Measurements from ENCODE around the gene KIF24. TPM values are rescaled to one million over a fixed set of nuclear protein-coding genes. Genes with fewer than 3 reads are reported as not detected.
"Not testable (repeated sequence)": the region's sequence is repeated elsewhere in the genome, so short reads cannot be mapped to it uniquely, and the experiment has no call there.

The KIF24 gene
- polyA plus RNA-seq, 4 donors = 5.4 to 6.2 (median 5.9) TPM

DNA sequence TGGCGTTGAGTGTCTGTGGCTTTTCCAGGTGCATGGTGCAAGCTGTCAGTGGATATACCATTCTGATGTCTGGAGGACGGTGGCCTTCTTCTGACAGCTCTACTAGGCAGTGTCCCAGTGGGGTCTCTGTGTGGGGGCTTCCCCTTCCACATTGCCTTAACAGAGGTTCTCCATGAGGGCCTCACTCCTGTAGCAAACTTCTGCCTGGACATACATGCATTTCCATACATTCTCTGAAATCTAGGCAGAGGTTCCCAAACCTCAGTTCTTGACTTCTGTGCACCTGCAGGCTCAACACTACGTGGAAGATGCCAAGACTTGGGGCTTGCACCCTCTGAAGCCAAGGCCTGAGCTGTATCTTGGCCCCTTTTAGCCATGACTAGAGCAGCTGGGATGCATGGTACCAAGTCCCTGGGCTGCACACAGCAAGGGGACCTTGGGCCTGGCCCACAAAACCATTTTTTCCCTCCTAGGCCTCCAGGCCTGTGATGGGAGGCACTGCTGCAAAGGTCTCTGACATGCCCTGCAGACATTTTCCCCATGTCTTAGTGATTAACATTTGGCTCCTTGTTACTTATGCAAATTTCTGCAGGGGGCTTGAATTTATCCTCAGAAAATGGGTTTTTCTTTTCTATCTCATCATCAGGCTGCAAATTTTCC, 38.8 kb upstream of the KIF24 start:
- not testable (repeated sequence) for DNase-seq (ENCODE audit: low read depth in 4 of 4, low spot score in 3 of 4)

DNA sequence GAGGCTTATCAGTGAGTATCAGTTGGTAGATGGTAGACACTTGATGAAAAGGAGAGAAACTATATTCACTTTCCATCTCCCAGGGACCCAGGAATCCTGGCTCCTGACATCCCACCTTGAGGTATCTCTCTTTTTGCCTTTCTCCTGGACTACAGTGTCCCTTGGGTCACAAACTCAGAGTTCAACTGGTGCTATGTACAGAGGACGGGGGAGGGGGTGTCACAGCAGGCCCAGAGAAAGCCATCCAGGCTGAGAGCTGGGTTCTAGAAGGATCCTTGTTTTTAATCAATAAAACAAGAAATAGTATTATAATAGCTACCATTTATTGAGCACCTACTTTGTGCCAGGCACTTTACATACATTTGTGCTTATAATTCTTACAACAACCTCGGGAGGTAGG, 37.3 kb upstream of the KIF24 start:
- no peak for DNase-seq (ENCODE audit: low read depth in 4 of 4, low spot score in 3 of 4)

DNA sequence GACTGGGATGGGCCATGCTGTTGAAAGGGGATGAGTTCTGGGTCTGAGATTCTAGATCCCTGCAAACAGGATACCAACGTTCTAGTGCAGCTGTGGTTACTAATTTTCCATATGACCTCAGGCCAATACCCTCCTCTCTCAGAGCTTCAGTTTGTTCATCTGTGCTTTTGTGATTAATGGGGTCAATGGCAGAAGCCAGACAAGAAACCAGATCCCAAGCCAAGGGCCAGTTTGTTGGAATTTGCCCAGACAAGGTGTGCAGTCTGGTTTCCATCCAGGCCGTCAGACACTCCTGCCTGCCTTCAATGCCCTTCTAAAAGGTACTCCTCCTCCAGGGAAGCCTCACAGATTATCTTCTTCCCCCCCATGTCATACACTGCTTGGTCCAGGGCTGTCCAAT, 36.2 kb upstream of the KIF24 start:
- DNase-seq (ENCODE audit: low read depth in 4 of 4, low spot score in 3 of 4) = no peak

DNA sequence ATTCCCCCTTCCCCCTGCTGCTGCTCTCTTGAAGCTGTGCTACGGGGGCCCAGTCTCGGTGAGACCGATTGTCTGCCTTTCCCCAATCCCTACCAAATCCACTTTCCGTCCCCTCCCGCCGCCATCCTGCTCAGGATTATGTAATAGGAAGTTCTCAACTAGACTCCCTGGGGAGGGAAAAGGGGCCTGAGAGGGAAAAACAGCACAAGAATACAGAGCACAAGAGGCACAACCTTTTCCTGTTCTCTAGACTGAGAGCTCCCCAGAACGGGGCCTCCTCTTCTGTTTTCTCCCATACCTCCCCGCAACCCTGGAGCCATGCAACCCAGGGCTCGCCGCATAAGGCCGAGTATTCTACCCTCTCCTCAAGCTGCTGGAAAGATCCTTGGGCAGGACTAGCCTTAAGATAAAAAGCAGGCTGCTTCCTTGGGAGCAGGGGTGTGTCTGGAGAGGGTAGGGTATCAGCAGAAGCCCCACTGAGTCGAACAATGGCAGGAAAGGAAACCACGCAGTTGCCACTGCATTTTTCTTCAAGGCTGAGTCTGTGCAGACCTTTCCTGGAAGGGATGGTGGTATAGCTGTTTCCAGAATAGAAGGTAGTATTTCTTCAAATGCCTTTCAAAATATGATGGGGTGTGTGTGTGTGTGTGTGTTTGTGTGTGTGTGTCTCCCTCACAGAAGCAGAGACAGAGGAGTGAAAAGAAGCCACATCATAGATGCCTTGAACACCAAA, 34.7 kb upstream of the KIF24 start:
- no peak for DNase-seq (ENCODE audit: low read depth in 4 of 4, low spot score in 3 of 4)

DNA sequence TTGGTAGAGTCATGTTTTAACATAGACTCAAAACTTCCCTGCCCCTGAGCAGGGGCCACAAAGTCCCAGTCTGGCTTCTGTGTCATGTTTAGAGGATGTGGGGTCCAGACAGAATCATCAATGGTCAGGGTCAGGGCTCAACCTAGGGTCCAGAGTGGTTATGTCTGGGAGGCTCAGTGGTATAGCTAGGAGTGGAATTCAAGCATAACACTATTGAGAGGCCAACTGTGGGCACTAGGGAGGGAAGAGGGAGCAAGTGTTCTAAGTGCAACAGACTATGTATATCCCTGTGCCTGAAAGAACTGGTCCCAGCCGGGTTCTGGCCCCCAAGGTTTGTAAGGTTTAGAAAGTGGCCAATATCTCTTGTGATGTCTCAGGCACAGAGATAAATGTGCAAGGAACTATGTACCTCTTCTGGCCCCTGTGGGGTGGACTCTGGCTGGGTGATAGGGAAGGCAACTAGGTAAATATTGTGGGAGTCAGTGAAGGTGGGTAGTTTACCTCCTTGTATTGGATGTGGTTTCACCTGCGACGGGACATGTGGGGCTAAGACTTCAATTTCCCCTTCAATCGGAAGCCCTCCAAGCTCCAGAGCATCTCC, 33.6 kb upstream of the KIF24 start:
- no peak for DNase-seq (ENCODE audit: low read depth in 4 of 4, low spot score in 3 of 4)

DNA sequence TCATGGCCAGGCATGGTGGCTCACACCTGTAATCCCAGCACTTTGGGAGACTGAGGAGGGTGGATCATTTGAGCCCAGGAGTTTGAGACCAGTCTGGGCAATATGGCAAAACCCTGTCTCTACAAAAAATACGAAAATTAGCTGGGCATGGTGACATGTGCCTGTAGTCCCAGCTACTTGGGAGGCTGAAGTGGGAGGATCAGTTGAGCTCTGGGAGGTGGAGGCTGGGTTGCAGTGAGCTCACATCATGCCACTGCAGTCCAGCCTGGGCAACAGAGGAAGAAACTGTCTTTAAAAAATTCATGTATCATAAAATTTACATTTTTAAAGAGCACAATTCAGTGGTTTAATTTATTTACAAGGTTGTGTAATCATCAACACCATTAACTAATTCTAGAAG, 23.9 kb upstream of the KIF24 start:
- not testable (repeated sequence) for DNase-seq (ENCODE audit: low read depth in 4 of 4, low spot score in 3 of 4)

DNA sequence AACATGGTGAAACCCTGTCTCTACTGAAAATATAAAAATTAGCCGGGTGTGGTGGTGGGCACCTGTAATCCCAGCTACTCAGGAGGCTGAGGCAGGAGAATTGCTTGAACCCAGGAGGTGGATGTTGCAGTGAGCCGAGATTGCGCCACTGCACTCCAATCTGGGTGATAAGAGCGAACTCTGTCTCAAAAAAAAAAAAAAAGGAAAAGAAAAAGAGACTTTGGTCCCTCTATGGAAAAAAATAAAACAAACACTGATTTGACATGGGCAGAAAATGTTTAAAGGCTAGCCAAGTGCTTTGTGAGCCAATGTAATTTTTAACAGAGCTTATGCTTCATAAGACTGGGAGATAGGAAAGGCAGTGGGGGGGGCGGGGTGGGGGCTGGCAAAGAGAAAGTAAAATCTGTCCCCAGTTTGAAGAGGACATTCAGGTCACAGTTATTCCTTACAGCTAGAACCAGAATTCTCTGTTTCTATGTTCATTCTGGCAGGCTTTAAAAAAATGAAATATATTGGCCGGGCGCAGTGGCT, 23.1 kb upstream of the KIF24 start:
- not testable (repeated sequence) for DNase-seq (ENCODE audit: low read depth in 4 of 4, low spot score in 3 of 4)

DNA sequence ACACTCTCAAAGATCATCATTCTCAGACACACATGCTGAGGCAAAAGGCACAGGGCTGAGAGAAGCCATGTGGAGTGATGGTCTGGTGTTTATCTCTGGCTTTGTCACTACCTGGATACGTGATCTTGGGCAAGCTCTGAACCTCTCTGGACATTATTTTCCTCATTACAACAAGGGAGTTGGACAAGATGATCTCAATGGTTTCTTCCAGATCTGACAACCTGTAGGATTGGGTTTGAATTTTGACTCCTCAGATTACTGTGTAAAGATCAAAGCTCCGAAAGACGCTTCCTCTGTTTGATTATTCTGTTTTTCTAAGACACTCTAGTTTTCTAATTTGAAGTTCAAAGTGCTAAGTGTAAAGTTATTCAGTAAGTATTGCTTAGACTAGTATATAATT, 20.3 kb upstream of the KIF24 start:
- DNase-seq (ENCODE audit: low read depth in 4 of 4, low spot score in 3 of 4) = no peak

DNA sequence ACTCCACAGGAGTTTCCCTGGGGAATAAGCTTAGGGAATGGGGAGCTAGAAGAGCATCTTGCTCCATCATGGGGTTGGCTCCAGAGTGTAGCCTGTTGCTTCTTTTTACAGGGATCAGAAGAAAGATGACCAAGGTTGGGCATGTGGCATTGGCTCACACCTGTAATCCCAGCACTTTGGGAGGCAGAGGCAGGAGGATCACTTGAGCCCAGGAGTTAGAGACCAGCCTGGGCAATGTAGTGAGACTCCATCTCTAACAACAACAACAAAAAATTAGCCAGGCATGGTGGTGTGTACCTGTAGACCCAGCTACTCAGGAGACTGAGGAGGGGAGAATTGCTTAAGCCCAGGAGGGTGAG, 18.7 kb upstream of the KIF24 start:
- no peak for DNase-seq (ENCODE audit: low read depth in 4 of 4, low spot score in 3 of 4)

DNA sequence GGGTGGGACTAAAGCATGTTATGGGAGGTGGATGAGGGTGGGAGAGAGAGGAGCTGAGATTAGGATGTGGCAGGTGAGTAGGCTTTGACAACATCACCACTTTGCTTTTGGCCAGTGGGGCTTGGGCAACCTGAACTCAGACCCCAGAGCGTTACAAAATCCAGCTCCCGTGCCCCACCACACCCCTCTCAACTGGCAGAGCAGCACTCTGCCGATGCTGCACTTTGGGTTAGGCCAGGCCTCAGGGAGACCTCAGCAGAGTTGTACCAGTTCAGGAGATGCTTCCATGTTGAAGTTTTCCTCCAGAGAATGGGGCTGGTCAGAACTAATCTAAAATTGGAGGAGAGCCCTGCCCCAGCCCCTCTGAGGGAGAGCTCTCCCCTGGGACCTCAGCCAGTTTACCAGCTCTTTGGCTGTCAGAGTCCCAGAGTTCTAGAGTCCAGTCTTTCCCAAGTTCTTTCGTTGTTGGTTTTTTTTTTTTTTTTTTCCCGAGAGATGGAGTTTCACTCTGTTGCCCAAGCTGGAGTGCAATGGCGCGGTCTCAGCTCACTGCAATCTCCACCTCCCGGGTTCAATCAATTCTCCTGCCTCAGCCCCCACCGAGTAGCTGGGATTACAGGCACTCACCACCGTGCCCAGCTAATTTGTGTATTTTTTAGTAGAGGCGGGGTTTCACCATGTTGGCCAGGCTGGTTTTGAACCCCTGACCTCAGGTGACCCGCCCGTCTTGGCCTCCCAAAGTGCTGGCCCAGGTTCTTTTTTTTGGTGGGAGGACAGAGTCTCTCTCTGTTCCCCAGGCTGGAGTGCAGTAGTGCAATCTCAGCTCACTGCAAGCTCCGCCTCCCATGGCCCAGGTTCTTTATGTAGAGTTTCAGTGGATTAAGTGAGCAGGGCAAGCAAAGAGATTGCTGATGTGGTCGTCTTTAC, 18.1 kb upstream of the KIF24 start:
- no peak for DNase-seq (ENCODE audit: low read depth in 4 of 4, low spot score in 3 of 4)

DNA sequence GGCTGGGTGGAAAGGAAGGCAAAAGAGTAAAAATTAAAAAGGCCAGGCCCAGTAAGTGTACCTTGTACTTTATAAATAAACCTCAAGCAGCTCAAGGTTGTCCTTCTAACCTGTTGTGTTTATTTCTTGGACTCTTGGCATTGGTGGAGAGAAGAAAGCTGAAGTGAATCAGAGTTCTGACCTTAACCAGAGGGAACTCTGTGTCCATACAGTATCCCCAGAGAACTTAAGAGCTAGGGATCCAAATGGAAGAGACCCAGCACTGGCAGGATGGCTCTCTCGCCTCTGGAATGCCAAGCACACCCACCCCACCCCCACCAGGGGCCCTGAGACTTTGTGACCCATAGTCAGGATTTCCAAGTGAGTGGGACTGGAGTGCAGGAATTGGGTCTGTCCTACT, 14.5 kb upstream of the KIF24 start:
- DNase-seq (ENCODE audit: low read depth in 4 of 4, low spot score in 3 of 4) = no peak

DNA sequence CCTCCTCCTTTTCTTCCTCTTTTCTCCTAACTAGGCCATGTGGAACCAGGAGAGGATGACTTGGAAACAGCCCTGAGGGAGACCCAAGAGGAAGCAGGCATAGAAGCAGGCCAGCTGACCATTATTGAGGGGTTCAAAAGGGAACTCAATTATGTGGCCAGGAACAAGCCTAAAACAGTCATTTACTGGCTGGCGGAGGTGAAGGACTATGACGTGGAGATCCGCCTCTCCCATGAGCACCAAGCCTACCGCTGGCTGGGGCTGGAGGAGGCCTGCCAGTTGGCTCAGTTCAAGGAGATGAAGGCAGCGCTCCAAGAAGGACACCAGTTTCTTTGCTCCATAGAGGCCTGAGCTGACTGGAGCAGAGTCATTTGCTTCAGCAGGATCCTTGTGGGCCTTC, 14.0 kb upstream of the KIF24 start:
- no peak for DNase-seq (ENCODE audit: low read depth in 4 of 4, low spot score in 3 of 4)

DNA sequence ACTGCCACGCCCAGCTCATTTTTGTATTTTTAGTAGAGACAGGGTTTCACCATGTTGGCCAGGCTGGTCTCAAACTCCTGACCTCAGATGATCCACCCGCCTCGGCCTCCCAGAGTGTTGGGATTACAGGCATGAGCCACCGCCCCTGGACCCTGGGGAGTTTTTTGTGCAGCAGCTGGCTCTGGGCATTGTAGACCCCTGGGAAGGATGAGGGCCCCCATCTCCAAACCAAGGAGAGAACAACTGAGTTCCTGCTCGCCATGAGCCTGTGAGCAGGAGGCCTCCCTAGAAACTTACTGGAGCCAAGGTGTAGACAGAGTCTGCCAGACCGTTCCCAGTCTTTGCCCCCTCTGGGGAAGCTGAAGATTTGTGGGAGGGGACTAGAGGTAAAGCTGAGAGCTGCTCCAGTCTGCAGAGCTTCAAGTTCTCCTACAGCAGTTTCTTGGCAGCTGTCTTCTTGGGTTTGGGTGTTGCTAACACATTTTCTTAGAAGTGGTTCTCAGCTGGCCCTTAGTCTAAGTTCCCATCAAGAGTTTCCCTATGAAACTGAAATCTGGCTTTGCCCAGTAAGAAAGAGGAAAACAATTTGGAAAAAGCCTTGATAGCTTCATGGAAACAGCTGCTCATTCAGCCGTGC, 12.7 kb upstream of the KIF24 start:
- no peak for DNase-seq (ENCODE audit: low read depth in 4 of 4, low spot score in 3 of 4)

DNA sequence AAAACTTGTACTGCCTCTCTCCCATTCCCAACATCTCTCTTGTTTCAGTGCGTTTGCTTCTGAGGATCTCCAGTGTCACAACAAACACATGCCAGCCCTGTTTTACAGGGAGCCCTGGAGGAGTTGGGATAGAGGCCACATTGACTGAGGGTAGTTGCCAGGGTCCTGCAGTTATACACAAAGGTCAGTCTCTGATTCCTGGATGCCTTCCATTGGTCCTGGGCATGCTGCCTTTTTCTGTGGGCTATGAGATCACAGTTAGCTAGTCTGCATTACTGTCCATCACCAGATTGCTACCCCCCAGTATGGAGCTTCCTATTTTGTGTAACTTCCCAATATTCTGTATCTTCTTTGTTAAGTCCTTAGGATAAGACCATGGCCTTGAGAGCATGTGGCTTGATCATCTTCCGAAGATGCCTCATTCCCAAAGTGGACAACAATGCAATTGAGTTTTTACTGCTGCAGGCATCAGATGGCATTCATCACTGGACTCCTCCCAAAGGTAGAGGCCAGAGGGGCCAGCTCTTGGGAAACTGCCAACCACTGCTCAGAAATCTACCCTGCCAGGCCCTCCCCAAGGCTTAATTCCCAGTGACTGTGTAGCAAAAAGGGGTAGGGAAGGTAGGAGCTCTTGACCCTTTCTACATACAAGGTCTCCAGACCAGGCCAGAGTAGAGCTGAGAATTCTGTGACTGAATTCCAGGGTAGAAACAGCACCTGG, 9.8 kb upstream of the KIF24 start:
- no peak for DNase-seq (ENCODE audit: low read depth in 4 of 4, low spot score in 3 of 4)

DNA sequence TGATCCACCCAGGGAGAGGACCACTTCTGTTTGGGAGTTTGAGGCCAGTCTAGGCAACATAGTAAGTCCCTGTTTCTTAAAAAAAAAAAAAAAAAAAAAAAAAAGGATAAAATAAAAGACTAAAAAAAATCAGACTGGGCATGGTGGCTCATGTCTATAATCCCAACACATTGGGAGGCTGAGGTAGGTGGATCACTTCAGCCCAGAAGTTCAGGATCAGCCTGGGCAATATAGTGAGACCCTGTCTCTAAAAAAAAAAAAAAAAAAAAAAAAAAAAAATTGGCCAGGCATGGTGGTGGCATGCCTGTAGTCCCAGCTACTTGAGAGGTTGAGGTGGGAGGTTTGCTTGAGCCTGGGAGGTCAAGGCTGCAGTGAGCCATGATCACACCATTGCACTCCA, 9.0 kb upstream of the KIF24 start:
- not testable (repeated sequence) for DNase-seq (ENCODE audit: low read depth in 4 of 4, low spot score in 3 of 4)

DNA sequence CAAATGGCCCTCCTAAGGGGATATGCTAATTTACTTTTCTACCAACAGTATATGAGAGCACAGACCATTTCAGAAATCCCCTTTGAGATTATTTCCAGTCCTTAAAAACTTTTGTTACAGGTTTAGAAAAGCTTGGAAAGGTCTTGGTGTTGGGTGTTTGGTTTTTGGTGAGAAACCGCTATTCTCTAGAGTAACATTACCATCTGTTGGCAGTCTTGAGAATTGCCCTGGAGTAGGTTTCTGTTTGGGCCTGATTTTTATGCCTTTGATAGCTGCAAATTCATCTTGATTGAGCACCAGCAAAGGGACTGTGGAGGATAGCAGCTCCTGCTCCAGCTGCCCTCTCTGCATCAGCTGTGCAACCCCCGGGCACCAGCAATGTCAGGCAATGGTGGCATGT, 8.3 kb upstream of the KIF24 start:
- no peak for DNase-seq (ENCODE audit: low read depth in 4 of 4, low spot score in 3 of 4)

DNA sequence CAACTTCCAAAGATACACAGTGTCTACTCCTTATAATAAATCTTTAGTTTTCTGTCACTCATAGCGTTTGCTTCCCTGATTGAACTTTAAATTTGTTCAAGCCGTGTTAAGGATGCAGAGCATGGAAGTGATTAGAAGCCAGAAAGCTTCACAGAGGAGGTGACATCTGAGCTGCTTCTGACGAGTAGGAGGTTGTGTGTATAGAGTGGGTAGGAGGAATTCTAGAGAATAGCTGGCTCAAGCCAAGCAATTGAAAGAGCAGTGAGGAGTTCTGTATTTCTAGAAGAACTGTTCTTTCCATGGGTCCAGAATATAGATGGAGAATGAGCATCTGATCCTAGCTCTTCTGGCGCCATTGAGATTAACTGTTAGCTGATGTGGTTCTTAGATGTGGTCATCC, 6.3 kb upstream of the KIF24 start:
- DNase-seq (ENCODE audit: low read depth in 4 of 4, low spot score in 3 of 4) = no peak

DNA sequence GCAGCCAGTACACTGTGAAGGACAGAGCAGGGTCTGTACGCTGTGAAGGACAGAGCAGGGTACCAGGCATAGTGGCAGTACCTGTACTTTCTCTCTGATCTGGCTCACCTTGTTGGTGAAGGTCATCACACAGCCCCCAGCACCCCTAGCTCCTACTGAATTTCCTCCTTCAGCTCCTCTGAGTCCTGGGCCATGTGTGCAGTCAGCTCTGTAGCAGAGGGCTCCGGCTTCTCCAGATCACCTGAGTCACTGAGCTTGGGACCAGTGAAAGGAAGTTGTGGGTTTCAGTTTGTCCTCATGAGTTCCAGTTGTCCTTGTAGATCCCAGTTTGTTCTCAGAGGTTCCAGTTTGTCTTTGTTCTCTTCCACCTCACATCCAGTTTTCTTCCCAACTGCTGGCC, 5.8 kb upstream of the KIF24 start:
- no peak for DNase-seq (ENCODE audit: low read depth in 4 of 4, low spot score in 3 of 4)

DNA sequence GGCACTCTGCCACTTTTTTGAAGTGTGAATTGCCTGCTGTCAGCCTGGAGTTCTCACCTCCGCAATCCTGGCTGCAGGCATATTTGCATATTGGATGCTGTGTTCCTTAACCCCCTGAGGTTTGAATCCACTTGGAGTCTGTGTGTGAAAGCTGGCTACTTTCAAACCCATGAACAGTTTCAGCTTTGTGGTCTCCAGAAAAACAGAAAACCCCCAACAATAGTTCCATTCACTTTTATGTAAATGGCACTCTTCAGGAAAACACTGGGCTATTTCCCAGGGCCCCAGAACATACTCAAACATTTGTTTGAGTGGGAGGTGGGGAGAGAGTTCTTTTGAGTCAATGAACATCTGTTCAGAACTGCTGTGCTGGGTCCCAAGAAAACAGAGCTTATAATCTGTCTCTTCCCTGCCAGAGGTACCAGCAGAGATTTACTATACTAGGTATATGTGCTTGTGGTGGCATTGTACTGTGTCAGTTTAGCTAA, 5.3 kb upstream of the KIF24 start:
- DNase-seq (ENCODE audit: low read depth in 4 of 4, low spot score in 3 of 4) = no peak

DNA sequence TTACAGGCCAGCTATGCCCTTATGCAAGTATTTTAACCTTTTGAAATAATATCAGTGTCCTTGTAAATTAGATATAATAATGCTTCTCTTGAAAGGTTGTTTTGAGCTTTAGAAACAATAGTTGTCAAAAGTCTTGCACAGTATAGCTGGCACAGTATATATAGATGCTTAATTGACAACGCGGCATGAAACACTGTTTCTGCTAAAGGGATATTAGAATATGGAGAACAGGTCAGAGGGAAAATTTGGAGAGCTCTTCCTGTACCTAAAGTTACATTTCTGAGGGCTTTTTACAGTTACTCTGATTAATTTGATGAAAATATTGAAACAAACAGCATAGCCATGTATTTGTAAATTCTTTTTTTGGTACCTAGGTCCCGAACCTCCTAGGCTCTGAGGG, 4.8 kb upstream of the KIF24 start:
- no peak for DNase-seq (ENCODE audit: low read depth in 4 of 4, low spot score in 3 of 4)

All from right renal pelvis (tissue), 4 donors.